ENCODE measurements around the gene CAPN12.

Gene CAPN12

GRCh38 chr19:38723990-38724854 is 20.1 kb downstream of the CAPN12 start:
- no peak for DNase-seq

DNA sequence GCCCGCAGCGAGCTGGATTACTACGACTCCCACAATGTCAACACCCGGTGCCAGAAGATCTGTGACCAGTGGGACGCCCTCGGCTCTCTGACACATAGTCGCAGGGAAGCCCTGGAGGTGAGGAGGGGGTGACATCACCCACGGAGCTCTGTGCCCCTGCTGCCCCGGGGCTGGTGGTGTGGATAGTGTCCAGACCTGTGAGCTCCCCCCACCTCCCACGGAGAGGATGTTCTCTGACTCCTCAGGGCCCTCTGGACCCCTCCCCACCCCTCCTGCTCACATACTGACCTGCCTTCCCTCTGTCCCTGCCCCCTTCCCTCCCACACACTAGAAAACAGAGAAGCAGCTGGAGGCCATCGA is 20.7 kb downstream of the CAPN12 start:
- DNase-seq = no peak

DNA sequence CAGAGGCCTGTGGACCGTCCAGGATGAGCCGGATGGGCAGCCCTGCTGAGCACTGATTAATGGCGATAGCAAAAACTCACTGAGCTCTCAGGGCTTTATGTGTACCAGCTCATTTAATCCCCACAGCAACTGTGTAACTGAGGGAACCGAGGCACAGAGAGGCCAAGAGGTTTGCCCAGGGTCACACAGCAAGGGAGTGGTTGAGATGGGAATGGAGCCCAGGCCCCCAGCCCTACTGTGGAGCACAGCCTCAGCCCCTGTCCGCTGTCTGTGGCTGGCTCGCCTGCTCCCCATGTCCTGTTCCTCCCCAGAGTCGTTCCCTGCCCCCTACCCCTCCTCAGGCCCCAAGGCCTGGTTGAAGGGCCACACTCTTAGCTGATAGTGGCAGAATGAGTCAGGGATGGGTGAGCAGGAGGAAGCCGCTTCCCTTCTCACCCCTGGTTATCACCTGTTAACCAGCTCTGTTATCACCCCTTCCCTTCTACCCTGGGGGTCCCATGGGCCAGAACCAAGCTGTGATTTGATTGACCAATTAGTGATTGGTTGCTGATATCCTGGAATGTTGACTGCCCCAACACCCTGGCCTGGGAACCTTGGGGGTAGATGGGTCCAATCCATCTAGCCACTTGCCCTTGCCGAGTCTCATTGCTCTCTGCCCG is 21.2 kb downstream of the CAPN12 start:
- no peak for DNase-seq

GRCh38 chr19:38721979-38722773 is 22.1 kb downstream of the CAPN12 start:
- no peak for DNase-seq

DNA sequence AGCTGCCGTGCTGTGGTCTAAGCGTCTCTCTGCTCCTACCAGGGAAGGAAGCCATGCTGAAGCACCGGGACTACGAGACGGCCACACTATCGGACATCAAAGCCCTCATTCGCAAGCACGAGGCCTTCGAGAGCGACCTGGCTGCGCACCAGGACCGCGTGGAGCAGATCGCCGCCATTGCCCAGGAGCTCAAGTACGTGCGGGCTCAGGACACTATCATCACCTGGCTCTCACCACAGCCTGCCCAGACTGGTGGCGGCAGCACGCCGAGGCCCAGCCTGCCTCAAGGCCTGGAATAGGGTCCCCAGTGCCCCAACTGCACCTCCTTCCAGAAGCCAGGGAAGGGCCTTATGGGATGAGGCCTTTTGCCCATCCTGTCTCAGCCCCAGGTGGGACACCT is 22.8 kb downstream of the CAPN12 start:
- DNase-seq = no peak

GRCh38 chr19:38720559-38721236 is 23.6 kb downstream of the CAPN12 start:
- no peak for DNase-seq

GRCh38 chr19:38719761-38720558 is 24.3 kb downstream of the CAPN12 start:
- DNase-seq = no peak

DNA sequence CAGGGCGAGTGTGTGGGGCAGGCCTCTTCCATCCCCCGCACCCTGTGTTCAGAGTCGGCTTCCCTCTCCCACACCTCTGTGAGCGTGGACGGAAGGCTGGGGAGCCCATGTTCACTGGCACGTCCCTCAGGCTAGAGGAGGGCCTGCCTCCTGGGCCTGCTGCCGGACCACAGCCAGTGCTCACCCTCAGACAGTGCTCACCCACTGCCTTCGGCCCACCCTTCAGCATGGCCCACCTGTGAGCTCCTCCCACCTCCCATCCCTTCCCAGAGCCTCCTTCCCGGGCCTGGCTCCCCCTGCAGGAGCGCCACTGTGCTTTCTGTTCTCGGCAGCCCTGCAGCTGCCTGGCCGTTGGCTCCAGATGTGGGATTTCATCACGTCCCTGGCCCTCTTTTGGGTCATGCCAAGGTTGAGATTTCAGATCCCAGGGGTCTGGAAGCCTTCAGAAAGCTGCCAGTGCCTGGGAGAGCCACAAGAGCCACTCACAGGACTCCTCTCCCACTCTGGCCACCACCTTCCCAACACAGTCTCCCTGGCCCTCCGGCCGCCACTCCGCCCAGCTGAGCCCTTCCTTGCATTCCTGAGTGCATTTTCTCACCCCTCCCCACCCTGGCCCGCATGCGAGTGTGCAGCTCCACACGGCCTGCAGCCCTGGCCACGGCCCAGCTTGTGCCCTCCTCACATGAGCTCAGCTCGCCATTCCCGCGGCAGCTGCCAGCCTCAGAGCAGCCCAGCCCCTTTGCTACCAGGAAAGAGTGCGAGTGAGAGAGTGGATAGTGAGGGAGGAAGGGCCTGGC is 25.3 kb downstream of the CAPN12 start:
- DNase-seq = no peak

DNA sequence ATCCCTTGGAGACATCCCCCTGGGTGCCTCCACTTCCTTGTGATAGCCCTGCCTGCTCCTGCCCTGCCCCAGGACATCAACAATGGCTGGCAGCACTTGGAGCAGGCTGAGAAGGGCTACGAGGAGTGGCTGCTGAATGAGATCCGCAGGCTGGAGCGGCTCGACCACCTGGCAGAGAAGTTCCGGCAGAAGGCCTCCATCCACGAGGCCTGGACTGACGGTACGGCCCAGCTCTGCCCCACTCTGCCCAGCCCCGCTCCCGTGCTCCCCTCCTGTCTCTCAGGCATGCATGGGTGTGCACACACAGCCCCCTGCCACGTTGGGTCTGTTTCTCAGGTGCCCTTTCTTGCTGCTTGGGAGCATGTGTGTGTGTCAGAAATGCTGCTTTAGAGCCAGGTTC is 26.4 kb downstream of the CAPN12 start:
- no peak for DNase-seq

- no peak for DNase-seq
Observed at GRCh38 chr19:38717051-38717450, 27.2 kb downstream of the CAPN12 start.

- DNase-seq = no peak
Observed at GRCh38 chr19:38715555-38715954, 28.7 kb downstream of the CAPN12 start.

GRCh38 chr19:38714354-38714778 is 29.9 kb downstream of the CAPN12 start:
- no peak for DNase-seq

DNA sequence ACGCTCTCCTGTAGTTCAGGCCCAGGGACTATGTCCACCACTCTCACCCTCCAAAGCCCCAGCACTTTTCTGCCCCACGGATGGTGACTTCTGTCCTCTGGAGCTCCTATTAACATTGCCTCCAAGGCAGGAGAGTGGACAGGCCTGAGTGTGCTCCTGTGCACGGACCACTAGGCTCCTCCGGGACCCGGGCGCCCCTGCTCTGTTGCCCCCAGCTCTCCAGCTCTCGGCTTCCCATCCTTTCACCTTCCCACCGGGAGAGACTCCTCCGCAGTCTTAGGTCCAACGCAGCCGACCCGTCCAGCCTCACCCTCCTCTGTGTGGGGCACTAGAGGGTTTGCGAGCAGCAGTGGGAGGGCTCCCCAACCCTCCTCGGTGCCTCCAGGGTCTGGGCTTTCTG is 30.4 kb downstream of the CAPN12 start:
- no peak for DNase-seq

- no peak for DNase-seq
Observed at GRCh38 chr19:38713227-38713649, 31.0 kb downstream of the CAPN12 start.

GRCh38 chr19:38712161-38712748 is 32.0 kb downstream of the CAPN12 start:
- DNase-seq = no peak

DNA sequence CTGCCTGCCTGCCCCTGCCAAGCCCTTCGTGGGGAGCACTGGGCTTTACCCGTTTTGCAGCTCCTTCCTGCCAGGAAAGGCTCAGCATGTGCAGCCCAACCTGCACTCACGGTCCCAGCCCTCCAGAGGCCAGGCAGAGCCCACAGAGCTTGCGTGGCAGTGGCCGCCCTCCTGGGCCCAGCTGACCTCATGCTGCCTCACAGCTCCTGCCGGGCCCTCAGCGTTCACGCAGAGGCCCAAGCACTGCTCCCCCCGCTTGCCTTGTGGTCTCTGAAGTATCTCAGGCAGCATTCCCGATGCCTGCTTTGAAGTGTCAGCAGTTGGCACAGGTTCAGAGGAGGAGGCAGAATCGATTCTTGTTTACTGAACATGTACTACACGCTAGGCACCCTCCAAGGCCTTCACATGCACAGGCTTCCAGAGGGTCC is 32.5 kb downstream of the CAPN12 start:
- no peak for DNase-seq

- no peak for DNase-seq
Observed at GRCh38 chr19:38710928-38711725, 33.1 kb downstream of the CAPN12 start.

- no peak for DNase-seq
Observed at GRCh38 chr19:38710416-38710702, 33.9 kb downstream of the CAPN12 start.

DNA sequence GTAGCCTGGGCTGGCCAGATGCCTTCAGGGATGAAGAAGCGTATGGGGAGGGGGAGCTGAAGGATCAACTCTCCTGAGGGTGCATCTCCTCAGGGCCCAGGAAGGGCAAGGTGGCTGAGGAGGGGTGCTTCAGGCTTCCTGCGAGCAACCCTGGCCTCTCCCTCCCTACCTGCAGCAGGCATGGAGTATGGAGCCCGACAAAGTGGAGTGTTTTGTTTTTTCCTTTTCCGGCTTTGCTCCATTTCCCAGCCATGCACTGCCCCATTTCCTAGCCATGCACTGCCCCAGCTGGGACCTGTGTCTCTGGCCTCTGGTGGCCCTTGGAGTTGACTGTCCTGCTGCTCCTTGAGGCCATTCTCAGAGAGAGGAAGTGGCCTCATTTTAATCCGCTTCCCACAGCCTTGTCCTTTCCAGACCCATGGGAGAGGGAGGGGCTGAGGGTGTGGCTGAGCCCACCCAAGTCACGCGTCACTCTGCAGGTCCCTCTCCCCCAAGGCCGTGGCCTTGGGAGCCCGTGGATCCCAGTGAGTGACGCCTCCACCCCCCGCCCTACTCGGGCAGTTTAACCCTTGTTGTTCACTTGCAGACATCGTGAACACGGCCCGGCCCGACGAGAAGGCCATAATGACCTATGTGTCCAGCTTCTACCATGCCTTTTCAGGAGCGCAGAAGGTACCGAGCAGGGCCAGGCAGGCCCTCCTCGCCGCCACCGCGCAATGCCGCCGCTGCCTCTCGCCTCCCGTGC is 34.4 kb downstream of the CAPN12 start:
- no peak for DNase-seq

Measured in COR-L47 (cell line).